Measurements from ENCODE around the gene IRX1. TPM values are rescaled to one million over a fixed set of nuclear protein-coding genes. Genes with fewer than 3 reads are reported as not detected.

The IRX1 gene
- total RNA-seq, 1 experiment from 2014 or later: 4.1 TPM

DNA sequence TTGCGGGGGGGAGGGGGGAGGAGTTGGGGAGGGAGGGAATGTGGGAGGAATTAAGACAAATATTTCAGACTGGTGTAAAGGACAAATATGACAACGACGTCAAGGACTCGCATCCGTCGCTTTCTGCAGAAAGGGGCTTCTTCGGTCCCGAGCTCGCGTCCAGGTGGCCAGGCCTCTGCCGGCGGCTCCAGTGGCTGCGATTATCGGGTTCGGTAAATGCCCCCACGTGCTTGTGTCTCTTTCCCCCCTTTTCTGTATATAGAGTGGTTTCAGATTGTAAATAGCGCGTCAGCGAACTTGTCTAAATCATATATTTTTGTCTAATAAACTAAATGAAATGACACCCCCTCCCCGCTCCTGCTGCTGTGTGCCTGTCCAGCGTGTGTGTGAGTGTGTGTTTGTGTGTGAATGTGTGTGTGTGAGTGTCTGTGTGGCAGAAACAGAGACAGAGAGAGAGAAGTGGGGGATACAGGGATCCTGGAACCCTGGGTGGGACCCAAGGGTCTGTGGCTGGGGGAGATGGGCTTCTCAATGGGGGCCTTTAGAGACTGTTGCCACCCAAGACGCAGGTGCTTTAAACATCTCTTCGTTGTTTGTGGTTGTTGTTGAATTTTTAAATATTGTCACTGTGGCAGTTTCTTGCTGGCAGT, 5.6 kb downstream of the IRX1 start:
- peak overlapping the region; percentile 53 for H3K4me2 ChIP-seq (ENCODE audit: insufficient read depth, insufficient read length, low read length)
- H4K5ac ChIP-seq (ENCODE audit: insufficient read length, low read depth, low read length): no peak overlapping the region
- no peak overlapping the region for H3K4ac ChIP-seq (ENCODE audit: low read depth, low read length)
- Mint-ChIP-seq H3K27me3 (ENCODE audit: low read depth) (peaks cover 100% of the 10 kb centered on the region), H3K27ac (no peak overlapping the region), H3K4me1 (peaks cover 36 to 43% of the 10 kb centered on the region in 2 experiments), H3K36me3 (ENCODE audit: insufficient read depth in 1 of 3, low read depth in 3 of 3) (no peaks in the 10 kb centered on the region; a peak in 1 of 7 replicates), H3K4me3 (peak overlapping the region; percentile 50 to 71), H3K9me3 (peaks cover 0 to 7% of the 10 kb centered on the region in 2 experiments; a peak in 3 of 5 replicates)
- no peaks in the 10 kb centered on the region for H3K79me1 ChIP-seq (ENCODE audit: insufficient read depth, low read depth, low read length, poor library complexity, severe bottlenecking)
- H3K9ac ChIP-seq (ENCODE audit: extremely low read depth, insufficient read length, low read length): no peak overlapping the region
- no peak overlapping the region for H4K8ac ChIP-seq (replicated peaks; ENCODE audit: insufficient read length, low read depth, low read length)
- H4K91ac ChIP-seq (ENCODE audit: insufficient read length, low read depth, low read length): no peak overlapping the region
- WGBS (ENCODE audit: extremely low coverage, insufficient read length, low lambda C conversion rate): no CpG with 5 or more reads among the region's 23 CpGs
- H3T11ph ChIP-seq (ENCODE audit: low read length): no peak overlapping the region
- no peak overlapping the region for H2AFZ ChIP-seq (ENCODE audit: low read length)
- peaks cover 84% of the 10 kb centered on the region for H3K27me3 ChIP-seq (ENCODE audit: insufficient read depth, low read length)
- no peak overlapping the region for H3K23ac ChIP-seq (ENCODE audit: insufficient read length, low read depth, low read length)
- H4K20me1 ChIP-seq (ENCODE audit: control insufficient read depth, insufficient read depth, insufficient read length): no peaks in the 10 kb centered on the region
- no peaks in the 10 kb centered on the region for H3K9me3 ChIP-seq (ENCODE audit: control insufficient read depth, low read depth, low read length)
- no peak overlapping the region for H2BK120ac ChIP-seq (ENCODE audit: low read depth, low read length, poor library complexity, severe bottlenecking)
- H2BK20ac ChIP-seq (ENCODE audit: low read depth, low read length, poor library complexity, severe bottlenecking): no peak overlapping the region
- no peak overlapping the region for H3K18ac ChIP-seq (ENCODE audit: insufficient read length, low read depth, low read length)
- H2BK5ac ChIP-seq (ENCODE audit: insufficient read length, low read length): no peak overlapping the region
- H3K4me1 ChIP-seq (ENCODE audit: insufficient read depth, low read length): 0 out of 2 replicates have a peak, but pooled peaks cover 2% of the 10 kb centered on the region
- H2AK5ac ChIP-seq (ENCODE audit: insufficient read length, low read length): no peak overlapping the region
- no peaks in the 10 kb centered on the region for H3K79me2 ChIP-seq (ENCODE audit: insufficient read depth, low read length)
- no peak overlapping the region for H2BK12ac ChIP-seq (ENCODE audit: insufficient read length, low read depth, low read length)
- H2BK15ac ChIP-seq (ENCODE audit: low read depth, low read length): no peak overlapping the region
- H3K27ac ChIP-seq (ENCODE audit: insufficient read length, low read depth, low read length): no peak overlapping the region
- peaks cover 11% of the 10 kb centered on the region for H3K23me2 ChIP-seq (ENCODE audit: insufficient read length, low read depth, low read length, poor library complexity, severe bottlenecking)
- no peak for DNase-seq
- H3K14ac ChIP-seq (ENCODE audit: insufficient read depth, low read length): no peak overlapping the region
- TF ChIP-seq, protein P1, sequence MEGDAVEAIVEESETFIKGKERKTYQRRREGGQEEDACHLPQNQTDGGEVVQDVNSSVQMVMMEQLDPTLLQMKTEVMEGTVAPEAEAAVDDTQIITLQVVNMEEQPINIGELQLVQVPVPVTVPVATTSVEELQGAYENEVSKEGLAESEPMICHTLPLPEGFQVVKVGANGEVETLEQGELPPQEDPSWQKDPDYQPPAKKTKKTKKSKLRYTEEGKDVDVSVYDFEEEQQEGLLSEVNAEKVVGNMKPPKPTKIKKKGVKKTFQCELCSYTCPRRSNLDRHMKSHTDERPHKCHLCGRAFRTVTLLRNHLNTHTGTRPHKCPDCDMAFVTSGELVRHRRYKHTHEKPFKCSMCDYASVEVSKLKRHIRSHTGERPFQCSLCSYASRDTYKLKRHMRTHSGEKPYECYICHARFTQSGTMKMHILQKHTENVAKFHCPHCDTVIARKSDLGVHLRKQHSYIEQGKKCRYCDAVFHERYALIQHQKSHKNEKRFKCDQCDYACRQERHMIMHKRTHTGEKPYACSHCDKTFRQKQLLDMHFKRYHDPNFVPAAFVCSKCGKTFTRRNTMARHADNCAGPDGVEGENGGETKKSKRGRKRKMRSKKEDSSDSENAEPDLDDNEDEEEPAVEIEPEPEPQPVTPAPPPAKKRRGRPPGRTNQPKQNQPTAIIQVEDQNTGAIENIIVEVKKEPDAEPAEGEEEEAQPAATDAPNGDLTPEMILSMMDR (conservative IDR thresholded peaks at IDR 0.05): no peak
- H3K56ac ChIP-seq (ENCODE audit: insufficient read length, low read depth, low read length): no peak overlapping the region

Measured in H9 (cell line).